K562 (cell line): Measurements from ENCODE around the gene UBE2J2. TPM values are rescaled to one million over a fixed set of nuclear protein-coding genes. Genes with fewer than 3 reads are reported as not detected.

ENCODE experiments used
- ARHGAP35 ChIP-seq: fragments of 450-650 bp; IDR thresholded peaks from 2 replicates; pipeline ENCODE4 v1.6.1; 2018; ENCODE audit not compliant: partially characterized antibody
- MXI1 ChIP-seq: IDR thresholded peaks from 2 replicates; pipeline ENCODE4 v1.6.1; 2011; ENCODE audit warnings: low read depth, mild to moderate bottlenecking, improper control_type of control experiment, low read length
- NFYB ChIP-seq: IDR thresholded peaks from 2 replicates; pipeline ENCODE4 v1.6.1; 2011; ENCODE audit warnings: mild to moderate bottlenecking, moderate library complexity; ENCODE audit not compliant: insufficient read length; ENCODE audit errors: extremely low read depth
- PCBP1 ChIP-seq: fragments of 200-400 bp; formaldehyde crosslinking; IDR thresholded peaks from 2 replicates; pipeline ENCODE4 v1.6.1; 2018; ENCODE audit warnings: mild to moderate bottlenecking, low read depth, low read length; ENCODE audit not compliant: poor library complexity, severe bottlenecking
- SNRNP70 ChIP-seq: fragments of 200-400 bp; formaldehyde crosslinking; optimal IDR thresholded peaks from 2 replicates; pipeline ENCODE3; 2017; ENCODE audit warnings: low read depth, low read length
- ZNF165 ChIP-seq: fragments of 250-450 bp; sonication (Bioruptor Pico); IDR thresholded peaks from 2 replicates; pipeline ENCODE4 v1.4.0; 2020; ENCODE audit warnings: borderline replicate concordance
- ZNF551 ChIP-seq: fragments of 250-450 bp; sonication (Bioruptor Pico); IDR thresholded peaks from 2 replicates; pipeline ENCODE4 v1.5.0; 2021; ENCODE audit warnings: mild to moderate bottlenecking, moderate library complexity
- ZNF780A ChIP-seq: fragments of 250-450 bp; sonication (Bioruptor Pico); IDR thresholded peaks from 2 replicates; pipeline ENCODE4 v1.5.0; 2021; ENCODE audit warnings: mild to moderate bottlenecking
- polyA plus RNA-seq, 8 experiments: library from polyadenylated mRNA; depleted of rRNA in 4 of 8; stranded (reverse) in 5 of 8; unstranded in 3 of 8; fragments of >200 nt; fragmentation: Nextera tagmentation in 2 of 8; fragmentation: Illumina TruSeq in 1 of 8; extraction: Ambion mirVana in 2 of 8; extraction: Trizol in 1 of 8; gene quantifications; 2 replicates each; pipeline versions ENCODE4 v1.2.1 to v1.2.3, GENCODE V29; 2011 to 2014; ENCODE audit warnings: inconsistent platforms in 1 of 8, missing spikeins in 1 of 8
- total RNA-seq, 7 experiments: library from RNA; depleted of rRNA in 6 of 7; stranded (reverse); fragments of >200 nt in 6 of 7; fragmentation: Illumina TruSeq in 2 of 7; extraction: Trizol in 2 of 7; gene quantifications; 2 replicates each; pipeline versions ENCODE4 v1.2.1 to v1.2.3, GENCODE V29; 2011 to 2021; ENCODE audit warnings: low replicate concordance in 1 of 7
- TF ChIP-seq, protein P1 (sequence below): fragments of 450-650 bp; IDR thresholded peaks from 2 replicates; pipeline ENCODE4 v1.6.1; 2016; ENCODE audit warnings: low read depth

The UBE2J2 gene
- total and polyA plus RNA-seq, 9 of the 15 experiments (the other 6 are each of a cell fraction or from before 2014, with no cell fraction given): 0.93 to 112 (median 75.5) TPM

DNA sequence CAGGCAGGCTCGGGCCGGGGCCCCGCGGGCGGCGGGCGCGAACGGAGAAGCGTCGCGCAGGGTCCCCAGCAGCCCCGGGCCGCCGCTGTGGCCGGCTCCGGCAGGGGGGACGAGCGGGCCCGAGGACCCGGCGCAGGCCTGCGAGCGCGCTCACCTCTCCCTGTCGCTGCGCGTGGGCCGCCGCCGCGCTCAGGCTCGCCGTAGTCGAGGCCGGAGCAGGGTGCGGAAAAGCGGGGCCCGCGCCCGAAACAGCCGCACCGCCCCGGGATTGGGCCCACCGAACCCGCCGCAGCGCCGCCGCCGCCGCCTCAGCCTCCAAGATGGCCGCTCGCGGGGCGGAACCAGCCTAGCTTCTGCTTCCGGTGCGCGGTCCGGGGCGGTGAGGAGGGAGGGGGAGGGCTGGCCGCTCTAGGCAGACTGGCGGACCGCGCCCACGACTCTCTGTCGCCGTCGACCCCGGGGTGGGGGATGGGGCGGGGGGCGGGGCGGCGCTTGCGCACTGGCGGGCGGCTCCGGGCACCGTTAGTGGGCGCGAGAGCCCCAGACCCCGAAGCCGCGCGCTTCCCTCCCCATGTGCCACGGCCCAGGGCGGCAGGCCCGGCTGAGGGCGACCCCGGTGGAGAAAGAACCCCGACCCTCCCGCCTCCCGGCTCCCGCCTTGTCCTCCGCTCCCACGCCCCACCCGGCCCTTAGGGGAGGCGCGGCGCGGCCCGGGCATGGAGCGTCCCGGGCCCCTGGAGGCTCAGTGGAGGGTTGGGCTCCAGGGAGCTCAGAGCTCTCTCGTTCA lies at the start of gene UBE2J2 (continued):
- TF ChIP-seq, protein P1, sequence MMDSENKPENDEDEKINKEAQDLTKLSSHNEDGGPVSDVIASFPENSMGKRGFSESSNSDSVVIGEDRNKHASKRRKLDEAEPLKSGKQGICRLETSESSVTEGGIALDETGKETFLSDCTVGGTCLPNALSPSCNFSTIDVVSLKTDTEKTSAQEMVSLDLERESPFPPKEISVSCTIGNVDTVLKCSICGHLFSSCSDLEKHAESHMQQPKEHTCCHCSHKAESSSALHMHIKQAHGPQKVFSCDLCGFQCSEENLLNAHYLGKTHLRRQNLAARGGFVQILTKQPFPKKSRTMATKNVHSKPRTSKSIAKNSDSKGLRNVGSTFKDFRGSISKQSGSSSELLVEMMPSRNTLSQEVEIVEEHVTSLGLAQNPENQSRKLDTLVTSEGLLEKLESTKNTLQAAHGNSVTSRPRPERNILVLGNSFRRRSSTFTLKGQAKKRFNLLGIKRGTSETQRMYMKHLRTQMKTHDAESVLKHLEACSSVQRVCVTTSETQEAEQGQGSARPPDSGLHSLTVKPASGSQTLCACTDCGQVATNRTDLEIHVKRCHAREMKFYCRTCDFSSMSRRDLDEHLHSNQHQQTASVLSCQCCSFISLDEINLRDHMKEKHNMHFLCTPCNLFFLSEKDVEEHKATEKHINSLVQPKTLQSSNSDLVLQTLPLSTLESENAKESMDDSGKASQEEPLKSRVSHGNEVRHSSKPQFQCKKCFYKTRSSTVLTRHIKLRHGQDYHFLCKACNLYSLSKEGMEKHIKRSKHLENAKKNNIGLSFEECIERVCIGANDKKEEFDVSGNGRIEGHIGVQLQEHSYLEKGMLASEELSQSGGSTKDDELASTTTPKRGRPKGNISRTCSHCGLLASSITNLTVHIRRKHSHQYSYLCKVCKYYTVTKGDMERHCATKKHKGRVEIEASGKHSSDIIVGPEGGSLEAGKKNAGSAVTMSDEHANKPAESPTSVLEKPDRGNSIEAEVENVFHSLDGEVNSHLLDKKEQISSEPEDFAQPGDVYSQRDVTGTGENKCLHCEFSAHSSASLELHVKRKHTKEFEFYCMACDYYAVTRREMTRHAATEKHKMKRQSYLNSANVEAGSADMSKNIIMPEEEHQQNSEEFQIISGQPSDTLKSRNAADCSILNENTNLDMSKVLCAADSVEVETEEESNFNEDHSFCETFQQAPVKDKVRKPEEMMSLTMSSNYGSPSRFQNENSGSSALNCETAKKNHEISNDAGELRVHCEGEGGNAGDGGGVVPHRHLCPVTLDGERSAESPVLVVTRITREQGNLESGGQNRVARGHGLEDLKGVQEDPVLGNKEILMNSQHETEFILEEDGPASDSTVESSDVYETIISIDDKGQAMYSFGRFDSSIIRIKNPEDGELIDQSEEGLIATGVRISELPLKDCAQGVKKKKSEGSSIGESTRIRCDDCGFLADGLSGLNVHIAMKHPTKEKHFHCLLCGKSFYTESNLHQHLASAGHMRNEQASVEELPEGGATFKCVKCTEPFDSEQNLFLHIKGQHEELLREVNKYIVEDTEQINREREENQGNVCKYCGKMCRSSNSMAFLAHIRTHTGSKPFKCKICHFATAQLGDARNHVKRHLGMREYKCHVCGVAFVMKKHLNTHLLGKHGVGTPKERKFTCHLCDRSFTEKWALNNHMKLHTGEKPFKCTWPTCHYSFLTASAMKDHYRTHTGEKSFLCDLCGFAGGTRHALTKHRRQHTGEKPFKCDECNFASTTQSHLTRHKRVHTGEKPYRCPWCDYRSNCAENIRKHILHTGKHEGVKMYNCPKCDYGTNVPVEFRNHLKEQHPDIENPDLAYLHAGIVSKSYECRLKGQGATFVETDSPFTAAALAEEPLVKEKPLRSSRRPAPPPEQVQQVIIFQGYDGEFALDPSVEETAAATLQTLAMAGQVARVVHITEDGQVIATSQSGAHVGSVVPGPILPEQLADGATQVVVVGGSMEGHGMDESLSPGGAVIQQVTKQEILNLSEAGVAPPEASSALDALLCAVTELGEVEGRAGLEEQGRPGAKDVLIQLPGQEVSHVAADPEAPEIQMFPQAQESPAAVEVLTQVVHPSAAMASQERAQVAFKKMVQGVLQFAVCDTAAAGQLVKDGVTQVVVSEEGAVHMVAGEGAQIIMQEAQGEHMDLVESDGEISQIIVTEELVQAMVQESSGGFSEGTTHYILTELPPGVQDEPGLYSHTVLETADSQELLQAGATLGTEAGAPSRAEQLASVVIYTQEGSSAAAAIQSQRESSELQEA: no peak
- no peak for TF ChIP-seq NFYB
- TF ChIP-seq PCBP1: peak; percentile 82
- no peak for TF ChIP-seq ZNF780A
- no peak for TF ChIP-seq MXI1
- TF ChIP-seq SNRNP70: no peak
- TF ChIP-seq ARHGAP35: no peak
- no peak for TF ChIP-seq ZNF551 (CRISPR knock-in tag)
- no peak for TF ChIP-seq ZNF165 (CRISPR knock-in tag)
